Activated T-cell treated with anti-CD3 and anti-CD28 coated beads, Interleukin-2, amount 50 U/mL, for 4 hours (primary cell): ENCODE results near the gene CLMN. TPM values are rescaled to one million over a fixed set of nuclear protein-coding genes. Genes with fewer than 3 reads are reported as not detected.

Experiments used
- ATAC-seq, 2 donors: fragments of 200-7000 bp; cut with Tn5 transposase; one replicate each; pipeline ENCODE4 v1.10.0; 2021
- DNase-seq: peaks from one replicate; pipeline ENCODE4 v3.0.0-alpha.2; 2020
- H3K27me3 Mint-ChIP-seq: one replicate; pipeline ENCODE4 v1.8.0; 2021; ENCODE audit warnings: low read depth, mixed read lengths
- H3K36me3 Mint-ChIP-seq: one replicate; pipeline ENCODE4 v1.8.0; 2022; ENCODE audit warnings: mixed read lengths; ENCODE audit not compliant: insufficient read depth
- H3K4me1 Mint-ChIP-seq: one replicate; pipeline ENCODE4 v1.8.0; 2021; ENCODE audit warnings: low read depth, mixed read lengths
- H3K4me3 Mint-ChIP-seq: one replicate; pipeline ENCODE4 v1.8.0; 2021; ENCODE audit warnings: mild to moderate bottlenecking, moderate library complexity, mixed read lengths
- H3K9me3 Mint-ChIP-seq: one replicate; pipeline ENCODE4 v1.8.0; 2021; ENCODE audit warnings: mixed read lengths
- total RNA-seq, 3 donors: library from RNA; stranded (reverse); gene quantifications; one replicate each; pipeline ENCODE4 v1.2.1, GENCODE V29; 2021

CLMN gene
- total RNA-seq, 3 donors from 2014 or later, result 0.71 to 1.3 (median 0.71) TPM

GRCh38 chr14:95353007-95353406 lies 33.3 kb upstream of the CLMN start:
- no peak for ATAC-seq
- Mint-ChIP-seq H3K4me3 (no peak overlapping the region), H3K4me1 (no peaks in the 10 kb centered on the region), H3K9me3 (peaks cover 11% of the 10 kb centered on the region), H3K27me3 (peaks cover 20% of the 10 kb centered on the region), H3K36me3 (no peaks in the 10 kb centered on the region)
- no peak for DNase-seq

GRCh38 chr14:95352481-95352880 lies 32.8 kb upstream of the CLMN start:
- no peaks in the 10 kb centered on the region for H3K36me3 Mint-ChIP-seq
- ATAC-seq (no peak), DNase-seq (no peak)
- peaks cover 11% of the 10 kb centered on the region for H3K9me3 Mint-ChIP-seq
- peaks cover 20% of the 10 kb centered on the region for H3K27me3 Mint-ChIP-seq
- H3K4me1 Mint-ChIP-seq, result no peaks in the 10 kb centered on the region
- no peak overlapping the region for H3K4me3 Mint-ChIP-seq

- DNase-seq, result no peak
- Mint-ChIP-seq H3K4me1 (no peaks in the 10 kb centered on the region), H3K4me3 (no peak overlapping the region), H3K36me3 (no peaks in the 10 kb centered on the region), H3K9me3 (peaks cover 5% of the 10 kb centered on the region), H3K27me3 (peaks cover 25% of the 10 kb centered on the region)
- ATAC-seq, result no peak
These were observed 29.5 kb upstream of the CLMN start for GRCh38 chr14:95349241-95349640.

GRCh38 chr14:95348395-95349080 lies 28.8 kb upstream of the CLMN start:
- no peaks in the 10 kb centered on the region for H3K36me3 Mint-ChIP-seq
- no peak overlapping the region for H3K4me3 Mint-ChIP-seq
- ATAC-seq (no peak), DNase-seq (no peak)
- H3K27me3 Mint-ChIP-seq, result peaks cover 28% of the 10 kb centered on the region
- H3K9me3 Mint-ChIP-seq, result peaks cover under 1% of the 10 kb centered on the region
- no peaks in the 10 kb centered on the region for H3K4me1 Mint-ChIP-seq

- Mint-ChIP-seq H3K4me1 (no peaks in the 10 kb centered on the region), H3K4me3 (no peak overlapping the region), H3K27me3 (peaks cover 25% of the 10 kb centered on the region), H3K9me3 (no peaks in the 10 kb centered on the region), H3K36me3 (no peaks in the 10 kb centered on the region)
- no peak for DNase-seq
- no peak for ATAC-seq
These were observed 27.1 kb upstream of the CLMN start for GRCh38 chr14:95346820-95347219.

GRCh38 chr14:95346266-95346665 lies 26.6 kb upstream of the CLMN start:
- peaks cover 26% of the 10 kb centered on the region for H3K27me3 Mint-ChIP-seq
- DNase-seq (no peak), ATAC-seq (no peak)
- no peaks in the 10 kb centered on the region for H3K9me3 Mint-ChIP-seq
- no peaks in the 10 kb centered on the region for H3K4me1 Mint-ChIP-seq
- H3K4me3 Mint-ChIP-seq, result no peak overlapping the region
- H3K36me3 Mint-ChIP-seq, result no peaks in the 10 kb centered on the region

GRCh38 chr14:95345032-95345431 lies 25.3 kb upstream of the CLMN start:
- no peak for ATAC-seq

GRCh38 chr14:95344536-95344935 lies 24.8 kb upstream of the CLMN start:
- Mint-ChIP-seq H3K9me3 (no peaks in the 10 kb centered on the region), H3K27me3 (peaks cover 23% of the 10 kb centered on the region), H3K36me3 (no peaks in the 10 kb centered on the region), H3K4me1 (no peaks in the 10 kb centered on the region), H3K4me3 (no peak overlapping the region)
- DNase-seq (no peak), ATAC-seq (no peak)

More at GRCh38 chr14:95345032-95345431, 25.3 kb upstream of the CLMN start:
- Mint-ChIP-seq H3K27me3 (peaks cover 24% of the 10 kb centered on the region), H3K9me3 (no peaks in the 10 kb centered on the region), H3K4me1 (no peaks in the 10 kb centered on the region), H3K4me3 (no peak overlapping the region), H3K36me3 (no peaks in the 10 kb centered on the region)
- DNase-seq, result no peak

GRCh38 chr14:95341564-95341963 lies 21.9 kb upstream of the CLMN start:
- Mint-ChIP-seq H3K4me3 (no peak overlapping the region), H3K9me3 (no peaks in the 10 kb centered on the region), H3K27me3 (peaks cover 28% of the 10 kb centered on the region), H3K36me3 (no peaks in the 10 kb centered on the region), H3K4me1 (no peaks in the 10 kb centered on the region)
- DNase-seq, result no peak
- no peak for ATAC-seq

- no peaks in the 10 kb centered on the region for H3K4me1 Mint-ChIP-seq
- H3K27me3 Mint-ChIP-seq, result peaks cover 28% of the 10 kb centered on the region
- ATAC-seq (no peak), DNase-seq (no peak)
- no peaks in the 10 kb centered on the region for H3K9me3 Mint-ChIP-seq
- no peaks in the 10 kb centered on the region for H3K36me3 Mint-ChIP-seq
- no peak overlapping the region for H3K4me3 Mint-ChIP-seq
These were observed 21.4 kb upstream of the CLMN start for GRCh38 chr14:95341115-95341514.

- H3K36me3 Mint-ChIP-seq, result no peaks in the 10 kb centered on the region
These were observed 20.5 kb upstream of the CLMN start for GRCh38 chr14:95340201-95340697.

GRCh38 chr14:95339301-95339865 lies 19.7 kb upstream of the CLMN start:
- Mint-ChIP-seq H3K36me3 (no peaks in the 10 kb centered on the region), H3K4me3 (no peak overlapping the region), H3K9me3 (no peaks in the 10 kb centered on the region), H3K27me3 (peaks cover 32% of the 10 kb centered on the region), H3K4me1 (no peaks in the 10 kb centered on the region)
- DNase-seq, result no peak
- no peak for ATAC-seq

More at GRCh38 chr14:95340201-95340697, 20.5 kb upstream of the CLMN start:
- Mint-ChIP-seq H3K4me3 (no peak overlapping the region), H3K9me3 (no peaks in the 10 kb centered on the region), H3K4me1 (no peaks in the 10 kb centered on the region), H3K27me3 (peaks cover 32% of the 10 kb centered on the region)
- DNase-seq (no peak), ATAC-seq (no peak)

- no peak for ATAC-seq
- Mint-ChIP-seq H3K4me1 (no peaks in the 10 kb centered on the region), H3K36me3 (no peaks in the 10 kb centered on the region), H3K9me3 (no peaks in the 10 kb centered on the region), H3K4me3 (no peak overlapping the region), H3K27me3 (peaks cover 29% of the 10 kb centered on the region)
- no peak for DNase-seq
These were observed 18.7 kb upstream of the CLMN start for GRCh38 chr14:95338436-95338835.

GRCh38 chr14:95337041-95337595 lies 17.4 kb upstream of the CLMN start:
- Mint-ChIP-seq H3K36me3 (no peaks in the 10 kb centered on the region), H3K4me1 (no peaks in the 10 kb centered on the region), H3K4me3 (no peak overlapping the region), H3K27me3 (peaks cover 29% of the 10 kb centered on the region), H3K9me3 (no peaks in the 10 kb centered on the region)
- ATAC-seq, result no peak
- DNase-seq, result no peak

GRCh38 chr14:95336192-95336760 lies 16.6 kb upstream of the CLMN start:
- Mint-ChIP-seq H3K27me3 (peaks cover 24% of the 10 kb centered on the region), H3K9me3 (no peaks in the 10 kb centered on the region), H3K36me3 (no peaks in the 10 kb centered on the region), H3K4me1 (no peaks in the 10 kb centered on the region), H3K4me3 (no peak overlapping the region)
- DNase-seq (no peak), ATAC-seq (no peak)
